ENCODE results near the gene TXNDC11.

DNA sequence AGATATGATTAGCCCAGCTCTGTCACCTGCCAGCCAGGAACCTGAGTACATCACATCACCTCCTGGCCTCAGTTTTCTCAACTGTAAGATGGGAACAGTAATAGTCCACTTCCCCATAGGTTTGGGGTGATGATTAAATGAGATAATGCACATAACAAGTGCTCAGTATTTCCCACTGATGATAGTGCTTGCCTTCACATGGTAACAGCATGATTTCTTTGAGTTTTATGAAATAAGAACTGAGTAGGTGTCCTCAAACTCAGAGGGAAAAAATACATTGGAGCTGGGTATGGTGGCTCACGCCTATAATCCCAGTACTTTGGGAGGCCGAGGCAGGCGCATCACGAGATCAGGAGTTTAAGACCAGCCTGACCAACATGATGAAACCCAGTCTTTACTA is 104.5 kb downstream of the TXNDC11 start:
- TF ChIP-seq, protein P1, sequence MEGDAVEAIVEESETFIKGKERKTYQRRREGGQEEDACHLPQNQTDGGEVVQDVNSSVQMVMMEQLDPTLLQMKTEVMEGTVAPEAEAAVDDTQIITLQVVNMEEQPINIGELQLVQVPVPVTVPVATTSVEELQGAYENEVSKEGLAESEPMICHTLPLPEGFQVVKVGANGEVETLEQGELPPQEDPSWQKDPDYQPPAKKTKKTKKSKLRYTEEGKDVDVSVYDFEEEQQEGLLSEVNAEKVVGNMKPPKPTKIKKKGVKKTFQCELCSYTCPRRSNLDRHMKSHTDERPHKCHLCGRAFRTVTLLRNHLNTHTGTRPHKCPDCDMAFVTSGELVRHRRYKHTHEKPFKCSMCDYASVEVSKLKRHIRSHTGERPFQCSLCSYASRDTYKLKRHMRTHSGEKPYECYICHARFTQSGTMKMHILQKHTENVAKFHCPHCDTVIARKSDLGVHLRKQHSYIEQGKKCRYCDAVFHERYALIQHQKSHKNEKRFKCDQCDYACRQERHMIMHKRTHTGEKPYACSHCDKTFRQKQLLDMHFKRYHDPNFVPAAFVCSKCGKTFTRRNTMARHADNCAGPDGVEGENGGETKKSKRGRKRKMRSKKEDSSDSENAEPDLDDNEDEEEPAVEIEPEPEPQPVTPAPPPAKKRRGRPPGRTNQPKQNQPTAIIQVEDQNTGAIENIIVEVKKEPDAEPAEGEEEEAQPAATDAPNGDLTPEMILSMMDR (conservative IDR thresholded peaks at IDR 0.05; ENCODE audit: low read depth in 2 of 2), result no peak
- no peak for TF ChIP-seq ZNF331 (CRISPR knock-in tag; IDR thresholded peaks at IDR 0.05; ENCODE audit: low read depth)
- TF ChIP-seq POLR2AphosphoS5 (IDR thresholded peaks at IDR 0.05; ENCODE audit: low read depth), result no peak
- no peak for TF ChIP-seq CREB1 (CRISPR knock-in tag; IDR thresholded peaks at IDR 0.05; ENCODE audit: low read depth)
- TF ChIP-seq NANOG (IDR thresholded peaks at IDR 0.05; ENCODE audit: borderline replicate concordance), result no peak
- no peak for TF ChIP-seq ZNF462 (CRISPR knock-in tag; IDR thresholded peaks at IDR 0.05)
- TF ChIP-seq, protein P2, sequence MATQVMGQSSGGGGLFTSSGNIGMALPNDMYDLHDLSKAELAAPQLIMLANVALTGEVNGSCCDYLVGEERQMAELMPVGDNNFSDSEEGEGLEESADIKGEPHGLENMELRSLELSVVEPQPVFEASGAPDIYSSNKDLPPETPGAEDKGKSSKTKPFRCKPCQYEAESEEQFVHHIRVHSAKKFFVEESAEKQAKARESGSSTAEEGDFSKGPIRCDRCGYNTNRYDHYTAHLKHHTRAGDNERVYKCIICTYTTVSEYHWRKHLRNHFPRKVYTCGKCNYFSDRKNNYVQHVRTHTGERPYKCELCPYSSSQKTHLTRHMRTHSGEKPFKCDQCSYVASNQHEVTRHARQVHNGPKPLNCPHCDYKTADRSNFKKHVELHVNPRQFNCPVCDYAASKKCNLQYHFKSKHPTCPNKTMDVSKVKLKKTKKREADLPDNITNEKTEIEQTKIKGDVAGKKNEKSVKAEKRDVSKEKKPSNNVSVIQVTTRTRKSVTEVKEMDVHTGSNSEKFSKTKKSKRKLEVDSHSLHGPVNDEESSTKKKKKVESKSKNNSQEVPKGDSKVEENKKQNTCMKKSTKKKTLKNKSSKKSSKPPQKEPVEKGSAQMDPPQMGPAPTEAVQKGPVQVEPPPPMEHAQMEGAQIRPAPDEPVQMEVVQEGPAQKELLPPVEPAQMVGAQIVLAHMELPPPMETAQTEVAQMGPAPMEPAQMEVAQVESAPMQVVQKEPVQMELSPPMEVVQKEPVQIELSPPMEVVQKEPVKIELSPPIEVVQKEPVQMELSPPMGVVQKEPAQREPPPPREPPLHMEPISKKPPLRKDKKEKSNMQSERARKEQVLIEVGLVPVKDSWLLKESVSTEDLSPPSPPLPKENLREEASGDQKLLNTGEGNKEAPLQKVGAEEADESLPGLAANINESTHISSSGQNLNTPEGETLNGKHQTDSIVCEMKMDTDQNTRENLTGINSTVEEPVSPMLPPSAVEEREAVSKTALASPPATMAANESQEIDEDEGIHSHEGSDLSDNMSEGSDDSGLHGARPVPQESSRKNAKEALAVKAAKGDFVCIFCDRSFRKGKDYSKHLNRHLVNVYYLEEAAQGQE (IDR thresholded peaks at IDR 0.05; ENCODE audit: unreplicated experiment), result no peak
- no peak for TF ChIP-seq EZH2 (IDR thresholded peaks at IDR 0.05; ENCODE audit: low read depth, unreplicated experiment)
- TF ChIP-seq EZH2phosphoT487 (IDR thresholded peaks at IDR 0.05; ENCODE audit: unreplicated experiment), result no peak
- TF ChIP-seq JUNB (IDR thresholded peaks at IDR 0.05; ENCODE audit: unreplicated experiment), result no peak
- TF ChIP-seq STAT1 (IDR thresholded peaks at IDR 0.05; ENCODE audit: unreplicated experiment), result no peak
- TF ChIP-seq ZNF114 (CRISPR knock-in tag; IDR thresholded peaks at IDR 0.05), result no peak
